Fibroblast of villous mesenchyme (primary cell): ENCODE results near the gene CDH13. TPM values are rescaled to one million over a fixed set of nuclear protein-coding genes. Genes with fewer than 3 reads are reported as not detected.

ENCODE experiments used
- DNase-seq: peaks from one replicate; pipeline ENCODE4 v3.0.0-alpha.2; 2010; ENCODE audit warnings: low read depth
- H3K4me3 ChIP-seq: 2 replicates; pipeline ENCODE4 v1.5.1; 2011; ENCODE audit warnings: low read depth, mild to moderate bottlenecking, low read length
- total RNA-seq: library from RNA; depleted of rRNA; stranded (reverse); fragments of >200 nt; gene quantifications from 2 replicates; pipeline ENCODE4 v1.2.3, GENCODE V29; 2012
- TF ChIP-seq, protein P1 (sequence below): IDR thresholded peaks from 2 replicates; pipeline ENCODE4 v1.5.1; 2012; ENCODE audit warnings: low read depth, mild to moderate bottlenecking, low read length; ENCODE audit not compliant: insufficient read depth

Gene CDH13
- total RNA-seq = 47.5 and 72.2 TPM in 2 replicates

DNA sequence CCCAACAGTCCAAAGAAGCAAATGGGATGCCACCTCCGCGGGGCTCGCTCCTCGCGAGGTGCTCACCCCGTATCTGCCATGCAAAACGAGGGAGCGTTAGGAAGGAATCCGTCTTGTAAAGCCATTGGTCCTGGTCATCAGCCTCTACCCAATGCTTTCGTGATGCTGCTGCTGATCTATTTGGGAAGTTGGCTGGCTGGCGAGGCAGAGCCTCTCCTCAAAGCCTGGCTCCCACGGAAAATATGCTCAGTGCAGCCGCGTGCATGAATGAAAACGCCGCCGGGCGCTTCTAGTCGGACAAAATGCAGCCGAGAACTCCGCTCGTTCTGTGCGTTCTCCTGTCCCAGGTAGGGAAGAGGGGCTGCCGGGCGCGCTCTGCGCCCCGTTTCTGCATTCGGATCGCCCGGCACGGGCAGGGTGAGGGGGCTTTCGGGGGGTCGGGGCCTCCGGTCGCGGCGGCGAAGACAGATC lies at the start of gene CDH13:
Gene CDH13, plus strand, starts transcription at position 179 of the 471 bp plus-strand sequence.
- DNase-seq = peak; percentile 73
- TF ChIP-seq, protein P1, sequence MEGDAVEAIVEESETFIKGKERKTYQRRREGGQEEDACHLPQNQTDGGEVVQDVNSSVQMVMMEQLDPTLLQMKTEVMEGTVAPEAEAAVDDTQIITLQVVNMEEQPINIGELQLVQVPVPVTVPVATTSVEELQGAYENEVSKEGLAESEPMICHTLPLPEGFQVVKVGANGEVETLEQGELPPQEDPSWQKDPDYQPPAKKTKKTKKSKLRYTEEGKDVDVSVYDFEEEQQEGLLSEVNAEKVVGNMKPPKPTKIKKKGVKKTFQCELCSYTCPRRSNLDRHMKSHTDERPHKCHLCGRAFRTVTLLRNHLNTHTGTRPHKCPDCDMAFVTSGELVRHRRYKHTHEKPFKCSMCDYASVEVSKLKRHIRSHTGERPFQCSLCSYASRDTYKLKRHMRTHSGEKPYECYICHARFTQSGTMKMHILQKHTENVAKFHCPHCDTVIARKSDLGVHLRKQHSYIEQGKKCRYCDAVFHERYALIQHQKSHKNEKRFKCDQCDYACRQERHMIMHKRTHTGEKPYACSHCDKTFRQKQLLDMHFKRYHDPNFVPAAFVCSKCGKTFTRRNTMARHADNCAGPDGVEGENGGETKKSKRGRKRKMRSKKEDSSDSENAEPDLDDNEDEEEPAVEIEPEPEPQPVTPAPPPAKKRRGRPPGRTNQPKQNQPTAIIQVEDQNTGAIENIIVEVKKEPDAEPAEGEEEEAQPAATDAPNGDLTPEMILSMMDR = no peak
- peak within 1 kb of the TSS; percentile 83 for H3K4me3 ChIP-seq

DNA sequence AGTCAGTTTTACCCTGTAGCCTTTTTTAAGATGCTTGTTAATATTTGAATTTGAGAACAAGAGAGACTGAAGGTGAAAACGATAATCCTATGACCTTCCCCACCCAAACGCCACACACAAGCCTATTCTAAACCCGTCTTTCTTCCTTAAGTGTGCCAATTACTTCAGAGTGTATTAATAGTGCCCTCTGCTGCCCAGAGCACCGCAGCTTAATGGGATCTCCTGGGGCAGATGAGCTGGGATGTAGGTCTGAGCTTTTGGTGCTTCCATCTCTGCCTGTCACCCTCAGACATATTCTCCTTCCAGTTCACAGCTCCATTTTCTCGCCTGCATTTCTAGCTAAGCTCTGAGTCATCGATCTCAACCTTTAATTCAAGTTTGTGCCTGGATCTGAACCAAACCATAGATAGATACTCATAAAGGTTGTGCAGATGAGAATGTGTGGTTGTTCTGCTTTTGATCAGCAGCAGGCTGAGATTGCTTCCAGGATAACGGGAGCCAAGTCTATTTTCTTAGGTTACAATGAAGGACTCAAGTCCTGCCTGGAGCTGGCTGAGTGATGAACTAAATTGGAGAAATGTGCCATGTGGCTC lies 46.4 kb upstream of the CDH13 start:
- TF ChIP-seq, protein P1 = peak; percentile 34
- peak; percentile 10 for DNase-seq
- no peak overlapping the region for H3K4me3 ChIP-seq

DNA sequence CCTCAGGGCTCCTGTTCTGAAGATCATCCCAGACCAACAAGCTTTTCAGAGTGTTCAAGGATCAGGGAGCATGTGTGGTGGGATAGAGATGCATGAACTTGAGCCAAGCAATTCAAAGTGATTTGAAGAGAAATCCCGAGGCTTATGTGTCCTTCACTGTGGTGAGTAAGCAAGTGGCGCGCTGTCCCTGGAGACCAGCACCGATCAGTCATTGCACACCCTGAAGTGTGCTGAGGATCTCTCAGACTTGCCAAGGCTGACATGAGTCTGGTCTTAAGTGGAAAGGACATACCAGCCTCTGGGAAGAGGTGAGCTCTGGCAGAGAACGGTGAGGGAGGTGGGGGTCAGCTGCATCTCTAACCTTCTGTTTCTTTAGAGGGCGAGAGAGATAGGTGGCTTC lies 43.8 kb upstream of the CDH13 start:
- DNase-seq = no peak
- TF ChIP-seq, protein P1 = no peak
- H3K4me3 ChIP-seq = no peak overlapping the region

DNA sequence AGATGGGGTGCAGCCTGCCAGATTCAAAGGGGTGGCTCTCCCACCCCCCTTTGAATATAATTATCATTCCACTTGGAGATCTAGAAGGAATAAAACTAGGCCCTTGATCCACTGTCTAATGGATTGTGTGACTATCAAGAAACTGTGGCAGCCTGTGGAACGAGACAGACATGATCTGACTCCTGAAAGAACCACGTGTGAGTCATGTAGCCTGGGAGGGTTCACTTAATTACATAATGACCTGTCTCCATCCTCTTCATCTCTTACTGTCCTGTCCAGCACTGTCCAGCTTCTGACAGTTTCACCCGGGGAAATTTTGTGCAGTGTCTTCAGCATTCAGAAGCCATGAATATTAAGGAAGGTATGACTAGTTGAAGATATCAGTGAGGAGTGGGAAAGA lies 43.3 kb upstream of the CDH13 start:
- no peak for DNase-seq
- H3K4me3 ChIP-seq = no peak overlapping the region
- TF ChIP-seq, protein P1 = no peak

DNA sequence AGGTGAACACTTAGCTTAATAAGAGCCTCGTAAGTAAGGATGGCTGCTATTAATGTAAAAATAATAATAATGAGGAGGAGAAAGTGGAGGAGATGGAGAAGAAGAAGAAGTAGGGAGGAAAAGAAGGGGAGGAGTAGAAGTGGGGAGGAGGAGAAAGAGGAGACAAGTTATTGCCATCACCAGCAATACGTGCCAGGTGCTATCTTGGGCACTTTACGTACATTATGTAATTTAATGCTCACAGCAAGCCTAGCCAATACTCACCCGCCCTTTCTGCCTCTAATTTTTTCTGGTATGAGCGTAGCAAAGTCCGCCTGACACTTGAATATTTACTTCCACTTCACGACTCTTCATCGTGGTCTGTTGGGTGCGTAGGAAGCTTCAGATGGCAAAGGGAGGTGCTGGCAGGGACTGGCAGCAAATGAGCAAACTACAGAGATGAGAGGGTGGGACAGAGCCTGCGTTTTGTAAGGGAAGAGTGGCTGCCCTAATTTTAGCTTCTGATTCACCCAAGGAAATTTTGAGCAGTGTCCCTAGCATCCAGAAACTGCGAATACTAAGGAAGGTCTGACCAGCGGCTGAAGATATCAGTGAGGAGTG lies 42.1 kb upstream of the CDH13 start:
- DNase-seq = no peak
- H3K4me3 ChIP-seq = no peak overlapping the region
- TF ChIP-seq, protein P1 = no peak

DNA sequence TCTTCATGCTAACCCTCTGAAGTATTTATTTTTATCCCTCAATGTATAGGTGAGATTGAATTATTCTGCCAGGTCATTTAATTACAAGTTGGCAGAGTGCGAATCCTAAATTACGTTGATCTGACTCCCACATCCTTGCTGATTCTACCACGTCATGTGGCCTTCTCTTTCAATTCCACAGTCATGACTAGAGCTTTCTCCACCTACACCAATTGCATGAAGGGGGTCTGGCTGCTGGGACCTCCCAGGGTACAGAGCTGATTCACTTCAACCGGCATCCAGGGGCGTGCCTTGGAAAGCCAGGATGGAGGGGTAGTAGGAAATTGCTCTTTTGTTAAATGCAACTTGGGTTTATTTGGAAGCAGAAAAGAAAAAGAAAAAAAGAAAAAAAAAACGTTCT lies 41.1 kb upstream of the CDH13 start:
- TF ChIP-seq, protein P1 = no peak
- no peak for DNase-seq
- no peak overlapping the region for H3K4me3 ChIP-seq
